Liver (tissue), 9 donors: Measurements from ENCODE around the gene GRK1. TPM values are rescaled to one million over a fixed set of nuclear protein-coding genes. Genes with fewer than 3 reads are reported as not detected.

ENCODE experiments used
- DNase-seq: peaks from one replicate; pipeline ENCODE4 v3.0.0-alpha.2; 2017; ENCODE audit warnings: low spot score
- H3K27ac ChIP-seq, 2 donors: one replicate each; pipeline ENCODE4 v1.7.0; 2013; ENCODE audit warnings: inconsistent platforms in 2 of 2, low read length in 2 of 2, control low read depth in 1 of 2, low read depth in 1 of 2, mild to moderate bottlenecking in 1 of 2
- H3K27me3 ChIP-seq, 4 donors: one replicate each; pipeline versions ENCODE4 v1.6.1 to v1.7.0; 2013; ENCODE audit warnings: low read length in 3 of 4, inconsistent platforms in 1 of 4, mild to moderate bottlenecking in 1 of 4, moderate library complexity in 1 of 4; ENCODE audit not compliant: control insufficient read depth in 4 of 4, insufficient read depth in 4 of 4
- H3K36me3 ChIP-seq, 4 donors: one replicate each; pipeline versions ENCODE4 v1.6.1 to v1.7.0; 2013; ENCODE audit warnings: low read length in 3 of 4, mild to moderate bottlenecking in 3 of 4, low read depth in 1 of 4, moderate library complexity in 1 of 4; ENCODE audit not compliant: control insufficient read depth in 4 of 4, insufficient read depth in 3 of 4
- H3K4me1 ChIP-seq, 4 donors: one replicate each; pipeline versions ENCODE4 v1.6.1 to v1.7.0; 2013; ENCODE audit warnings: low read length in 3 of 4, mild to moderate bottlenecking in 3 of 4, moderate library complexity in 1 of 4; ENCODE audit not compliant: control insufficient read depth in 4 of 4, insufficient read depth in 4 of 4
- H3K4me3 ChIP-seq, 3 donors: one replicate each; pipeline versions ENCODE4 v1.6.1 to v1.7.0; 2013; ENCODE audit warnings: low read length in 3 of 3, control low read depth in 1 of 3, low read depth in 1 of 3, mild to moderate bottlenecking in 1 of 3
- H3K9ac ChIP-seq, 2 donors: one replicate each; pipeline ENCODE4 v1.7.0; 2013; ENCODE audit warnings: low read length in 2 of 2, mild to moderate bottlenecking in 2 of 2, moderate library complexity in 2 of 2, control low read depth in 1 of 2, low read depth in 1 of 2
- H3K9me3 ChIP-seq, 4 donors: one replicate each; pipeline versions ENCODE4 v1.6.1 to v1.7.0; 2013; ENCODE audit warnings: low read length in 3 of 4; ENCODE audit not compliant: control insufficient read depth in 4 of 4
- ATF3 ChIP-seq: IDR thresholded peaks from 2 replicates; pipeline ENCODE4 v1.6.1; 2016; ENCODE audit warnings: antibody characterized with exemption
- CTCF ChIP-seq: fragments of 150-350 bp; IDR thresholded peaks from 2 replicates; pipeline ENCODE4 v1.5.1; 2017; ENCODE audit warnings: improper control_type of control experiment, low read depth, low read length; ENCODE audit not compliant: missing input control
- EGR1 ChIP-seq, 2 donors: IDR thresholded peaks; 2 replicates each; pipeline ENCODE4 v1.6.1; 2016 to 2018; ENCODE audit warnings: antibody characterized with exemption in 2 of 2, low read depth in 2 of 2
- FOXA1 ChIP-seq: IDR thresholded peaks from 2 replicates; pipeline ENCODE4 v1.6.1; 2016; ENCODE audit warnings: antibody characterized with exemption
- FOXA2 ChIP-seq: IDR thresholded peaks from 2 replicates; pipeline ENCODE4 v1.6.1; 2016; ENCODE audit warnings: antibody characterized with exemption
- GABPA ChIP-seq, 2 donors: IDR thresholded peaks in 1 of 2; conservative IDR thresholded peaks in 1 of 2; 2 replicates each; pipeline ENCODE4 v1.6.1; 2016; ENCODE audit warnings: antibody characterized with exemption in 2 of 2, mild to moderate bottlenecking in 1 of 2, moderate library complexity in 1 of 2
- HNF4A ChIP-seq, 2 donors: conservative IDR thresholded peaks; 2 replicates each; pipeline ENCODE4 v1.6.1; 2016; ENCODE audit warnings: antibody characterized with exemption in 2 of 2, mild to moderate bottlenecking in 2 of 2
- HNF4G ChIP-seq: IDR thresholded peaks from 2 replicates; pipeline ENCODE4 v1.6.1; 2016; ENCODE audit warnings: antibody characterized with exemption
- MAX ChIP-seq: IDR thresholded peaks from 2 replicates; pipeline ENCODE4 v1.6.1; 2016; ENCODE audit warnings: antibody characterized with exemption
- NR2F2 ChIP-seq: IDR thresholded peaks from 2 replicates; pipeline ENCODE4 v1.6.1; 2016; ENCODE audit warnings: antibody characterized with exemption
- RAD21 ChIP-seq, 2 donors: IDR thresholded peaks; 2 replicates each; pipeline ENCODE4 v1.6.1; 2016; ENCODE audit warnings: antibody characterized with exemption in 2 of 2, mild to moderate bottlenecking in 2 of 2
- REST ChIP-seq: IDR thresholded peaks from 2 replicates; pipeline ENCODE4 v1.6.1; 2016; ENCODE audit warnings: antibody characterized with exemption, mild to moderate bottlenecking
- RXRA ChIP-seq, 2 donors: IDR thresholded peaks; 2 replicates each; pipeline ENCODE4 v1.6.1; 2017 to 2018; ENCODE audit warnings: antibody characterized with exemption in 2 of 2, mild to moderate bottlenecking in 1 of 2
- SP1 ChIP-seq: IDR thresholded peaks from 2 replicates; pipeline ENCODE4 v1.6.1; 2018; ENCODE audit warnings: antibody characterized with exemption, mild to moderate bottlenecking
- TAF1 ChIP-seq: conservative IDR thresholded peaks from 2 replicates; pipeline ENCODE4 v1.6.1; 2016; ENCODE audit warnings: antibody characterized with exemption, mild to moderate bottlenecking
- YY1 ChIP-seq: IDR thresholded peaks from 2 replicates; pipeline ENCODE4 v1.6.1; 2016; ENCODE audit warnings: antibody characterized with exemption, mild to moderate bottlenecking
- ZBTB33 ChIP-seq: IDR thresholded peaks from 2 replicates; pipeline ENCODE4 v1.6.1; 2016; ENCODE audit warnings: antibody characterized with exemption
- WGBS: extraction: QIAGEN DNeasy Blood & Tissue Kit; methylation state at CpG from one replicate; pipeline ENCODE4 v1.1.7; 2013; 5-methylcytosine and 5-hydroxymethylcytosine counted together
- polyA plus RNA-seq, 2 donors: library from polyadenylated mRNA; stranded (reverse) in 1 of 2; unstranded in 1 of 2; fragments of 200-250 nt in 1 of 2; fragments of >200 nt in 1 of 2; fragmentation: Nextera tagmentation in 1 of 2; extraction: Ambion mirVana in 1 of 2; gene quantifications; one replicate each; pipeline versions ENCODE4 v1.2.1 to v1.2.3, GENCODE V29; 2013 to 2015
- total RNA-seq, 2 donors: library from RNA; depleted of rRNA; stranded (reverse); fragments of >200 nt; gene quantifications; one replicate each; pipeline ENCODE4 v1.2.3, GENCODE V29; 2014
- donor health status: healthy.
- donor health status: healthy.
- donor health status: healthy.
- donor health status: healthy.
- donor health status: healthy.

GRK1 gene
- total and polyA plus RNA-seq, 4 donors, result 0.05 TPM; not detected in 3

GRCh38 chr13:113734099-113734825, 67.2 kb downstream of the GRK1 start:
- H3K27me3 ChIP-seq, result peaks cover 0 to 2% (median 0%) of the 10 kb centered on the region in 4 donors
- WGBS, result 85% methylated on average over 26 of the region's 26 CpGs

More at GRCh38 chr13:113734099-113734825, 67.2 kb downstream of the GRK1 start:
- no peaks in the 10 kb centered on the region for H3K4me1 ChIP-seq
- no peaks in the 10 kb centered on the region for H3K36me3 ChIP-seq
- no peaks in the 10 kb centered on the region for H3K9me3 ChIP-seq
- H3K9ac ChIP-seq, result no peak overlapping the region
- no peak for DNase-seq
- no peak for TF ChIP-seq RAD21 (IDR thresholded peaks at IDR 0.05)
- no peak for TF ChIP-seq ATF3
- TF ChIP-seq ZBTB33, result no peak
- no peak for TF ChIP-seq SP1
- no peak for TF ChIP-seq RXRA (IDR thresholded peaks at IDR 0.05)
- TF ChIP-seq FOXA1, result no peak
- no peak for TF ChIP-seq EGR1 (IDR thresholded peaks at IDR 0.05; ENCODE audit: low read depth in 2 of 2)
- no peak for TF ChIP-seq MAX
- no peak for TF ChIP-seq GABPA (IDR thresholded peaks at IDR 0.05 in 1 of 2, conservative IDR thresholded peaks at IDR 0.05 in 1 of 2)
- TF ChIP-seq NR2F2, result no peak
- no peak for TF ChIP-seq FOXA2
- no peak for TF ChIP-seq CTCF
- no peak for TF ChIP-seq YY1
- TF ChIP-seq HNF4G, result no peak
- TF ChIP-seq TAF1, result no peak
- no peak for TF ChIP-seq REST
- TF ChIP-seq HNF4A (conservative IDR thresholded peaks at IDR 0.05), result no peak
- H3K4me3 ChIP-seq, result no peak overlapping the region
- H3K27ac ChIP-seq, result no peak overlapping the region
